ENCODE measurements around the gene FLT3LG. TPM values are rescaled to one million over a fixed set of nuclear protein-coding genes. Genes with fewer than 3 reads are reported as not detected.

Gene FLT3LG
- total and polyA plus RNA-seq, 9 of the 15 experiments (the other 6 are each of a cell fraction or from before 2014, with no cell fraction given), result 0.31 to 6.4 (median 1.1) TPM

DNA sequence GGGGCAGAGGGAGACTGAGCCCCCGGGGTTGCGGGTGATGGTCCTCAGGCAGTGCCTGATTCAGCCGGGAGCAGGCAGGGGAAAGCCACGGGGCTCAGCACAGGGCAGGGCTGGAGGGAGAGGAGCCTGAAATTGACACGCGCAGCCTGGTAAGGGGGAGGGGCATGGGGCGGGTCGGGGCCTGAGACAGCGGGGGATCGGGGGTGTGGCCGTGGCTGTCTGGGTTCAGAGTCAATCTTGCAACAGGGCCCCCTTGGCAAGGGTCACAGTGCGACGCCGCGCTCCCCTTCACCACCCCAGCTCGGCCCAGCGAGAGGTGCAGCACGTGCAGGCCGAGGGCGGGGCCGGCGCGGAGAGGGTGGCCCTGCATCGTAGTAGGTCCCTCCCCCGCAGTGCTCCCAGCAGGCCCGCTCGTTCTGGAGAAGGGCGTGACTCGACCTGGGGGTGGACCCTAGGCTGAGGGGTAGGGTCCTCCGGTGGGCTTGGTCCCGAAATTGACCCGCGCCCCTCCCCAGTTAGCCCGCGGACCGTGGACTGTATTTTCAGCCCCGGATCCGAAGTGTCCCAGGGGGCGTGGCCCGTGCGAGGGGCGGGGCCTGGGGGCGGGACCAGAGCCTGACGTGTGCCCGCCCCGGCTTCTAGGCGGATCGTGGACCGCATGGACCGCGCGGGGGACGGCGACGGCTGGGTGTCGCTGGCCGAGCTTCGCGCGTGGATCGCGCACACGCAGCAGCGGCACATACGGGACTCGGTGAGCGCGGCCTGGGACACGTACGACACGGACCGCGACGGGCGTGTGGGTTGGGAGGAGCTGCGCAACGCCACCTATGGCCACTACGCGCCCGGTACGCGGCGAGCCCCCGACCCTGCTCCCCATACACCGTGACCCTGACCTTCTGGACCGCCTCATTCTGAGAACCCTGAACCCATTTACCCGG lies 59.8 kb downstream of the FLT3LG start (continued):
- TF ChIP-seq ZNF445 (CRISPR knock-in tag; IDR thresholded peaks at IDR 0.05; ENCODE audit: low read depth), result no peak
- TF ChIP-seq CBFB (CRISPR knock-in tag; IDR thresholded peaks at IDR 0.05), result peak; percentile 85; the same call in 1 of the 2 replicates
- TF ChIP-seq CREB1 (IDR thresholded peaks at IDR 0.05), result peak; percentile 69
- peak; percentile 85 for TF ChIP-seq CREB1 (CRISPR knock-in tag; IDR thresholded peaks at IDR 0.05)
- TF ChIP-seq KAT2B (IDR thresholded peaks at IDR 0.05; ENCODE audit: low read depth, low read length), result no peak
- no peak for TF ChIP-seq HSF4 (CRISPR knock-in tag; IDR thresholded peaks at IDR 0.05; ENCODE audit: borderline replicate concordance)
- TF ChIP-seq SRSF3 (IDR thresholded peaks at IDR 0.05; ENCODE audit: insufficient read depth, low read length), result no peak
- peak; percentile 37 for TF ChIP-seq CCNT2 (IDR thresholded peaks at IDR 0.05; ENCODE audit: borderline replicate concordance, extremely low read depth, insufficient read length, low read depth, low read length)
- TF ChIP-seq POLR2G (IDR thresholded peaks at IDR 0.05; ENCODE audit: low read depth, low read length), result peak; percentile 68
- no peak for TF ChIP-seq ZNF324 (CRISPR knock-in tag; IDR thresholded peaks at IDR 0.05)
- no peak for TF ChIP-seq ELF4 (CRISPR knock-in tag; IDR thresholded peaks at IDR 0.05)
- TF ChIP-seq ZNF764 (CRISPR knock-in tag; IDR thresholded peaks at IDR 0.05; ENCODE audit: low read depth), result no peak
- TF ChIP-seq HNRNPLL (IDR thresholded peaks at IDR 0.05; ENCODE audit: low read depth, low read length, poor library complexity, severe bottlenecking), result peak; percentile 34
- no peak for TF ChIP-seq JUNB (CRISPR knock-in tag; conservative IDR thresholded peaks at IDR 0.05)
- no peak for TF ChIP-seq ATF1 (CRISPR knock-in tag; IDR thresholded peaks at IDR 0.05)
- peak; percentile 87 for TF ChIP-seq ATF1 (tag; IDR thresholded peaks at IDR 0.05)
- TF ChIP-seq AFF1 (IDR thresholded peaks at IDR 0.05; ENCODE audit: low read depth in 1 of 2, partially characterized antibody in 2 of 2), result no peak
- no peak for TF ChIP-seq SETDB1 (IDR thresholded peaks at IDR 0.05; ENCODE audit: low read length)
- TF ChIP-seq POLR2B (IDR thresholded peaks at IDR 0.05; ENCODE audit: low read depth, partially characterized antibody), result no peak
- no peak for TF ChIP-seq FOXA1 (IDR thresholded peaks at IDR 0.05; ENCODE audit: borderline replicate concordance)
- peak; percentile 88; the same call in 1 of the 2 replicates for TF ChIP-seq NR3C1 (CRISPR knock-in tag; IDR thresholded peaks at IDR 0.05)
- no peak for TF ChIP-seq THRB (CRISPR knock-in tag; conservative IDR thresholded peaks at IDR 0.05)
- no peak for TF ChIP-seq ETV1 (tag; conservative IDR thresholded peaks at IDR 0.05; ENCODE audit: low read depth)
- TF ChIP-seq ESRRA (IDR thresholded peaks at IDR 0.05; ENCODE audit: borderline replicate concordance, low read depth), result peak; percentile 62; the same call in 1 of the 2 replicates
